SIG-M5 (cell line): ENCODE data around the gene DDX10.
"Not testable (repeated sequence)": the region's sequence is repeated elsewhere in the genome, so short reads cannot be mapped to it uniquely, and the experiment has no call there.

Experiments
- DNase-seq: peaks from one replicate; lab custom pipeline; 2025; lab: John Stamatoyannopoulos, UW

DDX10 gene

GRCh38 chr11:108715239-108715638, 50.4 kb downstream of the DDX10 start:
- no peak for DNase-seq

GRCh38 chr11:108718466-108718865, 53.6 kb downstream of the DDX10 start:
- DNase-seq = no peak

GRCh38 chr11:108724974-108725689, 60.3 kb downstream of the DDX10 start:
- no peak for DNase-seq

GRCh38 chr11:108726077-108726800, 61.4 kb downstream of the DDX10 start:
- DNase-seq = no peak

- no peak for DNase-seq
Observed at GRCh38 chr11:108727665-108728064, 62.8 kb downstream of the DDX10 start.

- no peak for DNase-seq
Observed at GRCh38 chr11:108729227-108729871, 64.5 kb downstream of the DDX10 start.

- DNase-seq = no peak
Observed at GRCh38 chr11:108732395-108732794, 67.5 kb downstream of the DDX10 start.

GRCh38 chr11:108733479-108734116, 68.7 kb downstream of the DDX10 start:
- peak; percentile 68 for DNase-seq

- DNase-seq = no peak
Observed at GRCh38 chr11:108734283-108734682, 69.4 kb downstream of the DDX10 start.

- DNase-seq = no peak
Observed at GRCh38 chr11:108734956-108735559, 70.2 kb downstream of the DDX10 start.

- DNase-seq = not testable (repeated sequence)
Observed at GRCh38 chr11:108740132-108740531, 75.3 kb downstream of the DDX10 start.

GRCh38 chr11:108743851-108744250, 79.0 kb downstream of the DDX10 start:
- DNase-seq = no peak

- DNase-seq = no peak
Observed at GRCh38 chr11:108748968-108749367, 84.1 kb downstream of the DDX10 start.

GRCh38 chr11:108751444-108751843, 86.6 kb downstream of the DDX10 start:
- DNase-seq = no peak

GRCh38 chr11:108752297-108752751, 87.5 kb downstream of the DDX10 start:
- no peak for DNase-seq

GRCh38 chr11:108754901-108755625, 90.2 kb downstream of the DDX10 start:
- no peak for DNase-seq

- no peak for DNase-seq
Observed at GRCh38 chr11:108757630-108758029, 92.8 kb downstream of the DDX10 start.

- no peak for DNase-seq
Observed at GRCh38 chr11:108758458-108758857, 93.6 kb downstream of the DDX10 start.

GRCh38 chr11:108766596-108767173, 101.8 kb downstream of the DDX10 start:
- DNase-seq = no peak

- DNase-seq = no peak
Observed at GRCh38 chr11:108768370-108768769, 103.5 kb downstream of the DDX10 start.

- no peak for DNase-seq
Observed at GRCh38 chr11:108768964-108769363, 104.1 kb downstream of the DDX10 start.
